ENCODE measurements around the gene CREB3L1.

Gene CREB3L1

DNA sequence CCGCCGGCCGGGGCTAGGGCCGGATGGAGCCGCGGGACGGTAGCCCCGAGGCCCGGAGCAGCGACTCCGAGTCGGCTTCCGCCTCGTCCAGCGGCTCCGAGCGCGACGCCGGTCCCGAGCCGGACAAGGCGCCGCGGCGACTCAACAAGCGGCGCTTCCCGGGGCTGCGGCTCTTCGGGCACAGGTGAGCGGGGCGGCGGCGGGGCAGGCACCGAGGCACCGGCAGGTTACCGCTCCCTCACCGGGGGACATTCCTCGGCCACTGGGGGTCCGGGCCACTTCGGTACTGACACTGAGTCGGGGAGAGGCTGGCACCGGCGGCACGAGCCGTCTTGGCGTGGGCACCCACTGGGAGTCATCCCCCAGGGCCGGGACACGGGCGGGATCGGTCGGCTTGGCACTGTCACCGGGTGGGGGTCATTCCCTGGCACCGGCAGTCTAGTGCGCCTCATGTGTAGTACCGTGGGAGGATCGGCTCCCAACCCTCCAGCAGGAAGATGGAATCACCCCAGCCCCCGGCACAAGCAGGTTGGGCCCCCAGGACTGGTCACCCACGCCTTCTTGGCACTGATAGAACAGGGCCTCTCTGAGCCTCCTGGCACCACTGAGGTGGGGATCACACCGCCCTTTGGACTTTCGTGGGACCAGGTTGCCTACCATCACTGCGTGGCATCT lies 70.3 kb downstream of the CREB3L1 start:
- peaks cover 24% of the 10 kb centered on the region for H3K79me1 ChIP-seq (ENCODE audit: low read length)
- H3K79me2 ChIP-seq (ENCODE audit: control insufficient read depth, insufficient read depth, low read length, poor library complexity): peaks cover 20% of the 10 kb centered on the region
- H3K4ac ChIP-seq (ENCODE audit: low read depth, low read length): peak overlapping the region; percentile 99
- DNase-seq: no peak
- peak overlapping the region; percentile 70 for H2BK120ac ChIP-seq (ENCODE audit: insufficient read depth, low read length, poor library complexity)
- no peak overlapping the region for H3K23ac ChIP-seq (ENCODE audit: low read length)
- peak overlapping the region; percentile 91 for H3K18ac ChIP-seq (ENCODE audit: low read length)
- H3K14ac ChIP-seq (ENCODE audit: low read length): peak overlapping the region; percentile 97
- H3K36me3 ChIP-seq (ENCODE audit: control insufficient read depth in 1 of 2, insufficient read depth in 2 of 2, low read length in 2 of 2): peaks cover 0 to 2% of the 10 kb centered on the region in 2 experiments
- H3K27ac ChIP-seq (ENCODE audit: low read depth, low read length): no peak overlapping the region
- H3K4me2 ChIP-seq (ENCODE audit: low read length): peak overlapping the region; percentile 88
- peak overlapping the region; percentile 67 for H4K91ac ChIP-seq (ENCODE audit: low read depth, low read length)
- H3K27me3 ChIP-seq (ENCODE audit: insufficient read depth, low read length): no peaks in the 10 kb centered on the region
- no peak overlapping the region for H2BK12ac ChIP-seq (ENCODE audit: low read length)
- H2AFZ ChIP-seq (ENCODE audit: insufficient read depth, low read length, poor library complexity): peak overlapping the region; percentile 73
- H2BK5ac ChIP-seq (ENCODE audit: low read depth, low read length, poor library complexity): peak overlapping the region; percentile 29
- peak overlapping the region; percentile 67 for H4K8ac ChIP-seq (ENCODE audit: low read depth, low read length)
- H2AK5ac ChIP-seq (ENCODE audit: low read length): peak overlapping the region; percentile 93
- peaks cover 2% of the 10 kb centered on the region for H3K9me3 ChIP-seq (ENCODE audit: insufficient read depth, low read depth, low read length)
- H3K4me1 ChIP-seq (ENCODE audit: control insufficient read depth in 1 of 2, insufficient read depth in 2 of 2, low read length in 2 of 2): peaks cover 34 to 41% of the 10 kb centered on the region in 2 experiments
- peak overlapping the region; percentile 92 for H3K4me3 ChIP-seq (ENCODE audit: low read depth, low read length)
- no CpG with 5 or more reads among the region's 63 CpGs for WGBS (ENCODE audit: extremely low coverage, insufficient coverage, insufficient read length)
- peak overlapping the region; percentile 83 for H3K9ac ChIP-seq (ENCODE audit: low read length)
- H4K12ac ChIP-seq (ENCODE audit: low read depth, low read length): peak overlapping the region; percentile 72

DNA sequence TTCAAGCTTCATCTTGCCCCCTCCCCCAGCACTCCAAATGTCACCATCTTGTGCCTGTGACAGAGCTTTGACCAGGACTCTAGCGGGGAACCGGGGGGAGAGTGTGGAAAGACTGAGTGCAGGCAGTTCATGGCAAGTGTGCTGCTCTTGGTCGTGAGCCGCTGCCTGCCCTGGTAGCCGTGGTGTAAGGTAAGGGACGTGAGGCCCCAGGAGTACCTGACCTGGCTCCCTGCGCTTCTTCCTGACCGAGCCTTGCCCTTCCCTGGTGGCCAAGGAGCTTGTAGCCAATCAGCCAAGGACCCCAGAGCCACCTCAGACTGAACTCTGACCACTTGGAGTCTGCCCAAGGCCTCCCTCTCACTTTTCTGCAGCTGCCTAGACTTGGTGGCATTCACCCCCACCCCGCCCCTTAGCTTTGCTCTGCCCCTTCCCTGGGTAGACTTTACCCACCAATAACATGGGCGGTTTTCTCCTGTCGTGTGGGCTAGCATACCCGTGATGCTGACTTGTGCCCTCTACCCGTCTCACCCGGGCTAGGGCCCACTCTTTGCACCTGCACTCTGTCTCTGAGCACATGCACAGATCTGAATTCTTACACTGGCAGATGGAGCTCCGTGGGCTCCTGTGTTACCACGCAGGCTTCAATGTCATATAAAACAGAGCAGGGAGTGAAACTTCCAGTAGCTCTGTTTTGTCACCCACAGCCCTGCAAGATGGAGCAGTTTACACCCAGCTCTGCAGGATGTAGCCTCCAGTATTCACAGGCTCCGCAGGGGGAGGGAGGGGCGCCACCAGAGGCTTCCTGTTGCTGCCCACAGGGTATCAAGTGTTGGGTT lies 71.3 kb downstream of the CREB3L1 start:
- H3K4me1 ChIP-seq (ENCODE audit: control insufficient read depth in 1 of 2, insufficient read depth in 2 of 2, low read length in 2 of 2): peaks cover 34 to 39% of the 10 kb centered on the region in 2 experiments
- peaks cover 22% of the 10 kb centered on the region for H3K79me2 ChIP-seq (ENCODE audit: control insufficient read depth, insufficient read depth, low read length, poor library complexity)
- peak overlapping the region; percentile 88 for H3K4me2 ChIP-seq (ENCODE audit: low read length)
- no peak for DNase-seq
- H3K4ac ChIP-seq (ENCODE audit: low read depth, low read length): peak overlapping the region; percentile 31
- peak overlapping the region; percentile 24 for H3K23ac ChIP-seq (ENCODE audit: low read length)
- no peak overlapping the region for H3K27ac ChIP-seq (ENCODE audit: low read depth, low read length)
- no peak overlapping the region for H4K8ac ChIP-seq (ENCODE audit: low read depth, low read length)
- H3K4me3 ChIP-seq (ENCODE audit: low read depth, low read length): no peak overlapping the region
- peaks cover 2 to 6% of the 10 kb centered on the region in 2 experiments for H3K36me3 ChIP-seq (ENCODE audit: control insufficient read depth in 1 of 2, insufficient read depth in 2 of 2, low read length in 2 of 2)
- H3K9me3 ChIP-seq (ENCODE audit: insufficient read depth, low read depth, low read length): peaks cover 2% of the 10 kb centered on the region
- no peak overlapping the region for H2AFZ ChIP-seq (ENCODE audit: insufficient read depth, low read length, poor library complexity)
- H2BK12ac ChIP-seq (ENCODE audit: low read length): peak overlapping the region; percentile 33
- H4K12ac ChIP-seq (ENCODE audit: low read depth, low read length): no peak overlapping the region
- H4K91ac ChIP-seq (ENCODE audit: low read depth, low read length): no peak overlapping the region
- no peak overlapping the region for H2BK5ac ChIP-seq (ENCODE audit: low read depth, low read length, poor library complexity)
- H3K27me3 ChIP-seq (ENCODE audit: insufficient read depth, low read length): no peaks in the 10 kb centered on the region
- H2BK120ac ChIP-seq (ENCODE audit: insufficient read depth, low read length, poor library complexity): no peak overlapping the region
- no CpG with 5 or more reads among the region's 18 CpGs for WGBS (ENCODE audit: extremely low coverage, insufficient coverage, insufficient read length)
- no peak overlapping the region for H3K9ac ChIP-seq (ENCODE audit: low read length)
- H3K18ac ChIP-seq (ENCODE audit: low read length): peak overlapping the region; percentile 37
- H3K79me1 ChIP-seq (ENCODE audit: low read length): peaks cover 23% of the 10 kb centered on the region
- H2AK5ac ChIP-seq (ENCODE audit: low read length): peak overlapping the region; percentile 27
- no peak overlapping the region for H3K14ac ChIP-seq (ENCODE audit: low read length)

DNA sequence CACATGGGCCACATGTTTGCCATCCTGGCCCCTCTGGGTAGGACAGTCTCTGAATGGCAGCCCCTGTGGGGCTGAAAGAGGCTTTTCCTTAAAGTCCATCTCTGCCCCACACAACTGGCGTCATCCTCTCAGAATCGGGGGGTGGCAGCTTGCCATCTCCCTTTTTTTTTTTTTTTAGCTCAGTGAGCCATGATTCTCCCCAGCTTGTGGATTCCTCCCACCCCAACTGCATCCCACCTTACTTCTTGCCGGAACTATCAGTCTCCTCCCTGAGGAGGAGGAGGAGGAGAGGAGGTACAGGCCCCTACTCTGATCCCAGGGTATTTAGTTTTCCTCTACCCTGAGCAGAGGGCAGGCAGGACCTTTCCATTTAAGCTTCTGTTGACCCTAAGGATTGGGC lies 73.2 kb downstream of the CREB3L1 start:
- H3K4ac ChIP-seq (ENCODE audit: low read depth, low read length): peak overlapping the region; percentile 23
- peaks cover 4 to 7% of the 10 kb centered on the region in 2 experiments for H3K36me3 ChIP-seq (ENCODE audit: control insufficient read depth in 1 of 2, insufficient read depth in 2 of 2, low read length in 2 of 2)
- no peak overlapping the region for H2BK120ac ChIP-seq (ENCODE audit: insufficient read depth, low read length, poor library complexity)
- DNase-seq: no peak
- H3K27ac ChIP-seq (ENCODE audit: low read depth, low read length): no peak overlapping the region
- H3K4me2 ChIP-seq (ENCODE audit: low read length): no peak overlapping the region
- peak overlapping the region; percentile 19 for H3K18ac ChIP-seq (ENCODE audit: low read length)
- H2BK5ac ChIP-seq (ENCODE audit: low read depth, low read length, poor library complexity): no peak overlapping the region
- H3K79me2 ChIP-seq (ENCODE audit: control insufficient read depth, insufficient read depth, low read length, poor library complexity): peaks cover 20% of the 10 kb centered on the region
- H2AK5ac ChIP-seq (ENCODE audit: low read length): no peak overlapping the region
- no peak overlapping the region for H3K9ac ChIP-seq (ENCODE audit: low read length)
- no peak overlapping the region for H3K14ac ChIP-seq (ENCODE audit: low read length)
- H2AFZ ChIP-seq (ENCODE audit: insufficient read depth, low read length, poor library complexity): no peak overlapping the region
- no peak overlapping the region for H2BK12ac ChIP-seq (ENCODE audit: low read length)
- H4K8ac ChIP-seq (ENCODE audit: low read depth, low read length): no peak overlapping the region
- H4K91ac ChIP-seq (ENCODE audit: low read depth, low read length): no peak overlapping the region
- H3K4me3 ChIP-seq (ENCODE audit: low read depth, low read length): no peak overlapping the region
- no peaks in the 10 kb centered on the region for H3K27me3 ChIP-seq (ENCODE audit: insufficient read depth, low read length)
- no CpG with 5 or more reads among the region's 3 CpGs for WGBS (ENCODE audit: extremely low coverage, insufficient coverage, insufficient read length)
- peaks cover 10% of the 10 kb centered on the region for H3K79me1 ChIP-seq (ENCODE audit: low read length)
- no peak overlapping the region for H4K12ac ChIP-seq (ENCODE audit: low read depth, low read length)
- H3K23ac ChIP-seq (ENCODE audit: low read length): no peak overlapping the region
- peaks cover 2% of the 10 kb centered on the region for H3K9me3 ChIP-seq (ENCODE audit: insufficient read depth, low read depth, low read length)
- peaks cover 23 to 26% of the 10 kb centered on the region in 2 experiments for H3K4me1 ChIP-seq (ENCODE audit: control insufficient read depth in 1 of 2, insufficient read depth in 2 of 2, low read length in 2 of 2)

DNA sequence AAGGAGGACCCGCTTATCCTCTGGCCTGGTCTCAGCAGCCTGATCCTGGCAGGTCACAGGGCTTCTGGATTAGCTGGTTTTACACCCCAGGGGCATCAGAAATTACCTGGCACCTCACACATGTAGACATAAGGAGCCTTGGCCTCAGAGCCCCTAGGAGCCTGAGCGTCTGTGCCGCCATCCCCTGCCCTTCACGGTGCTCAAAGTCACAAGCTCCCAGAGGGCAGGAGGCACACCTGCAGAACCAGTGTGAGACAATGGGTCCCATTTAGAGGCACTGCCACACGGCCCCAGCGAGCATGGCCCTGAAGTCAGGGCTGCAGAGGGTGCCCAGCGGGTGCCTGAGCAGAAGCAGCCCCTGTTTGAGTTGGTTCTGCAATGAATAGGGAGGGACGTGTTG lies 73.7 kb downstream of the CREB3L1 start:
- no peak overlapping the region for H3K4me3 ChIP-seq (ENCODE audit: low read depth, low read length)
- no peak for DNase-seq
- peaks cover 19 to 26% of the 10 kb centered on the region in 2 experiments for H3K4me1 ChIP-seq (ENCODE audit: control insufficient read depth in 1 of 2, insufficient read depth in 2 of 2, low read length in 2 of 2)
- H3K4ac ChIP-seq (ENCODE audit: low read depth, low read length): peak overlapping the region; percentile 42
- peaks cover 20% of the 10 kb centered on the region for H3K79me2 ChIP-seq (ENCODE audit: control insufficient read depth, insufficient read depth, low read length, poor library complexity)
- H3K18ac ChIP-seq (ENCODE audit: low read length): no peak overlapping the region
- no peak overlapping the region for H2AK5ac ChIP-seq (ENCODE audit: low read length)
- no peak overlapping the region for H2BK5ac ChIP-seq (ENCODE audit: low read depth, low read length, poor library complexity)
- H3K4me2 ChIP-seq (ENCODE audit: low read length): no peak overlapping the region
- H4K12ac ChIP-seq (ENCODE audit: low read depth, low read length): no peak overlapping the region
- peaks cover 2% of the 10 kb centered on the region for H3K9me3 ChIP-seq (ENCODE audit: insufficient read depth, low read depth, low read length)
- peaks cover 4 to 7% of the 10 kb centered on the region in 2 experiments for H3K36me3 ChIP-seq (ENCODE audit: control insufficient read depth in 1 of 2, insufficient read depth in 2 of 2, low read length in 2 of 2)
- no peak overlapping the region for H2BK120ac ChIP-seq (ENCODE audit: insufficient read depth, low read length, poor library complexity)
- H4K91ac ChIP-seq (ENCODE audit: low read depth, low read length): no peak overlapping the region
- H3K27me3 ChIP-seq (ENCODE audit: insufficient read depth, low read length): no peaks in the 10 kb centered on the region
- H2BK12ac ChIP-seq (ENCODE audit: low read length): no peak overlapping the region
- H2AFZ ChIP-seq (ENCODE audit: insufficient read depth, low read length, poor library complexity): no peak overlapping the region
- peaks cover 8% of the 10 kb centered on the region for H3K79me1 ChIP-seq (ENCODE audit: low read length)
- no peak overlapping the region for H3K14ac ChIP-seq (ENCODE audit: low read length)
- no peak overlapping the region for H3K27ac ChIP-seq (ENCODE audit: low read depth, low read length)
- no peak overlapping the region for H4K8ac ChIP-seq (ENCODE audit: low read depth, low read length)
- no peak overlapping the region for H3K23ac ChIP-seq (ENCODE audit: low read length)
- WGBS (ENCODE audit: extremely low coverage, insufficient coverage, insufficient read length): no CpG with 5 or more reads among the region's 8 CpGs
- H3K9ac ChIP-seq (ENCODE audit: low read length): no peak overlapping the region

Measured in trophoblast cell (in vitro differentiated cells and primary cell).